Measurements from ENCODE around the gene SUN1. TPM values are rescaled to one million over a fixed set of nuclear protein-coding genes. Genes with fewer than 3 reads are reported as not detected.
A peak's percentile ranks its signal among the peaks of the same experiment; 100 is the strongest.
"Not testable (repeated sequence)": the region's sequence is repeated elsewhere in the genome, so short reads cannot be mapped to it uniquely, and the experiment has no call there.

The SUN1 gene
- total and polyA plus RNA-seq, 8 donors = 101 to 182 (median 154) TPM

DNA sequence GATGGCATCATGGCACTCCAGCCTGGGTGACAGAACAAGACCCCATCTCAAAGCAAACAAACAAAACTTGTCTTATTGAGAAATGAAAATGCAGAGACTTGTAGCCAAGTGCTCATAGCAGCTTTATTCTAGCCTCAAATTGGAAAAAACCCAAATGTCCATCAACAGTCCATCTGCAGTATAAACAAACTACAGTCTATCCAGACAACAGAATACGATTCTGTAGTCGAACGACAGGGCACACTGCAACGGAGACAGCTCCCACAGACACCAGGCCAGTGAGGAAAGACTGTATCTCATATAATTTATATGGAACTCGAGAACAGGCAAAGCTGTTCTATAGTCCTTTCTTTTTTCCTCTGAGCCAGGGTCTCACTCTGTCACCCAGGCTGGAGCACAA is 40.8 kb upstream of the SUN1 start:
- Histone ChIP-seq H3K27ac (no peak overlapping the region), H3K27me3 (no peaks in the 10 kb centered on the region), H3K9me3 (no peaks in the 10 kb centered on the region), H3K4me1 (no peaks in the 10 kb centered on the region), H3K36me3 (no peaks in the 10 kb centered on the region), H3K4me3 (no peak overlapping the region)
- no peak for TF ChIP-seq CTCF (IDR thresholded peaks at IDR 0.05)
- intact Hi-C loops (cut with DNase I) = no loop called here
- DNase-seq = peak in 2 of 4 donors; percentile 0 to 67
- no peak for ATAC-seq

DNA sequence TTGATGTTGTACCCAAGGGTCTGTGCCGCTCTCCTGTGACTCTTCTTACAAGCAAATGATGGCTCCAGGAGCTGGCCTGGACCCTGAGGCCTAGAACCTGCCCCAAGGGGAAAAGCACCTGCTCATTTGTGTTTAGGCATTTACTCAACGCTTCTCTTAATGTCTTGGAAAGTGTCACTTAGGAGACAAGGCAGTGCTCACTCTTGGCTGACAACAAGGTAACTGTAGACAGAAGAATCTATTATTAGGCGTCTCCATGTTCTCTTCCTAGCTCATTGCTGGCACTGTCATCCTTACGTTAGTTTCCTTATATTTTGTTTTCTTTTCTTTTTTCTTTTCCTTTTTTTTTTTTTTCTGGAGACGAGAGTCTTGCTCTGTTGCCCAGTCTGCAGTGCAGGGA is 38.1 kb upstream of the SUN1 start:
- no peaks in the 10 kb centered on the region for H3K4me1 ChIP-seq
- H3K36me3 ChIP-seq = no peaks in the 10 kb centered on the region
- intact Hi-C loops (cut with DNase I) = no loop called here
- no peak for TF ChIP-seq CTCF (IDR thresholded peaks at IDR 0.05)
- no peak overlapping the region for H3K27ac ChIP-seq
- ATAC-seq (no peak), DNase-seq (no peak)
- no peaks in the 10 kb centered on the region for H3K9me3 ChIP-seq
- no peaks in the 10 kb centered on the region for H3K27me3 ChIP-seq
- H3K4me3 ChIP-seq = no peak overlapping the region

- Histone ChIP-seq H3K27ac (no peak overlapping the region), H3K4me3 (no peak overlapping the region), H3K27me3 (no peaks in the 10 kb centered on the region), H3K36me3 (no peaks in the 10 kb centered on the region), H3K4me1 (peaks cover 0 to 3% of the 10 kb centered on the region in 2 donors), H3K9me3 (no peaks in the 10 kb centered on the region)
- DNase-seq (no peak), ATAC-seq (no peak)
- no peak for TF ChIP-seq CTCF (IDR thresholded peaks at IDR 0.05)
- intact Hi-C loops (cut with DNase I) = no loop called here
Measured at GRCh38 chr7:794671-795329, 37.5 kb upstream of the SUN1 start.

DNA sequence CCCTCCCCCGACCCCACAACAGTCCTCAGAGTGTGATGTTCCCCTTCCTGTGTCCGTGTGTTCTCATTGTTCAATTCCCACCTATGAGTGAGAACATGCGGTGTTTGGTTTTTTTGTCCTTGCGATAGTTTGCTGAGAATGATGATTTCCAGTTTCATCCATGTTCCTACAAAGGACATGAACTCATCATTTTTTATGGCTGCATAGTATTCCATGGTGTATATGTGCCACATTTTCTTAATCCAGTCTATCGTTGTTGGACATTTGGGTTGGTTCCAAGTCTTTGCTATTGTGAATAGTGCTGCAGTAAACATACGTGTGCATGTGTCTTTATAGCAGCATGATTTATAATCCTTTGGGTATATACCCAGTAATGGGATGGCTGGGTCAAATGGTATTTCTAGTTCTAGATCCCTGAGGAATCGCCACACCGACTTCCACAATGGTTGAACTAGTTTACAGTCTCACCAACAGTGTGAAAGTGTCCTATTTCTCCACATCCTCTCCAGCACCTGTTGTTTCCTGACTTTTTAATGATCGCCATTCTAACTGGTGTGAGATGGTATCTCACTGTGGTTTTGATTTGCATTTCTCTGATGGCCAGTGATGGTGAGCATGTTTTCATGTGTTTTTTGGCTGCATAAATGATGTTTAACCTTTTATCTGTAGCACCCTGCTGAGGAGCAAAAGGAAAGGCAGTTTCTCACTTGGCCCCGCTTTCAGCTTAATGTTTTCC is 35.7 kb upstream of the SUN1 start:
- ATAC-seq; H3K27ac ChIP-seq; DNase-seq; H3K4me3 ChIP-seq; H3K36me3 ChIP-seq; H3K9me3 ChIP-seq; intact Hi-C loops (cut with DNase I); H3K27me3 ChIP-seq: not testable (repeated sequence)
- peaks cover under 1 to 15% of the 10 kb centered on the region in 2 donors for H3K4me1 ChIP-seq

DNA sequence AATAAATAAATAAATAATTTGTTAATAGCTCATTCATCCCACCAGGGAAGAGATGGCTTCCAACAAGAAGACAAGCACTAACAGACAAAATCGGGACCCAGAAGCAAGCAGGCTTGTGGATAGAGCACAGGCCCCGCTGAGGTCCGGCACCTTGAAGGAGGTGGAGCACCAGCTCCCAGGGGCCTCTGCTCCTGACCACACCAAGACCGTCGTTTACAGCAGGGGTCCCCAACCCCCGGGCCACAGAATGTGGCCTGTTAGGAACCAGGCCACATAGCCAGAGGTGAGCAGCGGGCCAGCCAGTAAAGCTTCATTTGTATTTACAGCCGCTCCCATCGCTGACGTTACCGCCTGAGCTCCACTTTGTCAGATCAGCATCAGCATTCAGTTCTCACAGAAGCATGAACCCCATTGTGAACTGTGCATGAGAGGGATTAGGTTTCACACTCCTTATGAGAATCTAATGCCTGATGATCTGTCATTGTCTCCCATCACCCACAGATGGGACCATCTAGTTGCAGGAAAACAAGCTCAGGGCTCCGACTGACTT is 33.3 kb upstream of the SUN1 start:
- Histone ChIP-seq H3K36me3 (no peaks in the 10 kb centered on the region), H3K9me3 (no peaks in the 10 kb centered on the region), H3K4me1 (peaks cover 7 to 30% of the 10 kb centered on the region in 2 donors), H3K27me3 (no peaks in the 10 kb centered on the region), H3K4me3 (no peak overlapping the region), H3K27ac (no peak overlapping the region)
- no peak for TF ChIP-seq CTCF (IDR thresholded peaks at IDR 0.05)
- ATAC-seq (no peak), DNase-seq (no peak)
- intact Hi-C loops (cut with DNase I) = no loop called here
